ENCODE measurements around the gene C10orf67.

The C10orf67 gene

DNA sequence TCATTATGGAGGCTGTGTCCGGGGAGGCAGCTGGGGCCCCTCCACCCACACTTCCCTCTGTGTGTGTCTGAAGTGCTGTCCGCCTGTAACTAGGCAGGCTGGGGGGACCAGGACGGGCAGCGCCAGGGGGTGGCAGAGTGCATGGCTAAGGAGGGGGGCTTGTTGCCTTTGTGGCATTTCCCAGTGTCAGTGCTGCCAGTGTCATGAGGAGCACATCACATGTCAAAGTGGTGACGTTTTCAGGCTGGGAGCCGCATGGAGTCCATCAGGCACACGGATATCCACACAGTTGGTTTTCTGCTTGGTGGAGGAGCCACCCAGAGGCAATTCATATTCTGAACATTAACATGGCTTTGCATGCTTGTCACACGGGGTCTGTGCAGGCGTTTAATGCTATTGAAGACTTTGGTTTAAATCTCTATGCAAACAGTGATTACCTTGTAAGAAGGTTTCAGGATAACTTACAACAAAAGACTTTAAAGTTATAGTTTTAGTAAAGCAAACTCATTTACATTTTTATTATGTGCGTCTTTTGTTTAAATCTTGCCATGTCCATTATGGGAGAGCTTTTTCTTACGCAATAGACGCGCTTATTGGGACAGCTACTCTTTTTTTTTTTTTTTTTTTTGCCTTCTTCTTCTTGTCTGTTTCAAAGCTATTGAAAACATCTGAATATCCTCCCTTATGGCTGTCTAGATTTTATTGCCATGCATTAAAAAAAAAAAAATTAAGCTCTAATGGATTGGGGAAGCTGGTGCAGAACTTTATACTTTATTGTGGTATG, 52.9 kb downstream of the C10orf67 start:
- no peak overlapping the region for H3K4me3 ChIP-seq (ENCODE audit: low read depth, low read length)
- no peak for TF ChIP-seq CTCF (IDR thresholded peaks at IDR 0.05; ENCODE audit: control insufficient read depth, extremely low read depth, insufficient read depth)
- DNase-seq (ENCODE audit: low read depth) = no peak

- H3K4me3 ChIP-seq (ENCODE audit: low read depth, low read length) = no peak overlapping the region
- TF ChIP-seq CTCF (IDR thresholded peaks at IDR 0.05; ENCODE audit: control insufficient read depth, extremely low read depth, insufficient read depth) = no peak
- DNase-seq (ENCODE audit: low read depth) = no peak
Measured at GRCh38 chr10:23284674-23285335, 59.8 kb downstream of the C10orf67 start.

- no peak for DNase-seq (ENCODE audit: low read depth)
- no peak overlapping the region for H3K4me3 ChIP-seq (ENCODE audit: low read depth, low read length)
- TF ChIP-seq CTCF (IDR thresholded peaks at IDR 0.05; ENCODE audit: control insufficient read depth, extremely low read depth, insufficient read depth) = no peak
Measured at GRCh38 chr10:23284155-23284554, 60.4 kb downstream of the C10orf67 start.

GRCh38 chr10:23283680-23284079, 60.9 kb downstream of the C10orf67 start:
- no peak for DNase-seq (ENCODE audit: low read depth)
- no peak overlapping the region for H3K4me3 ChIP-seq (ENCODE audit: low read depth, low read length)
- TF ChIP-seq CTCF (IDR thresholded peaks at IDR 0.05; ENCODE audit: control insufficient read depth, extremely low read depth, insufficient read depth) = no peak

- no peak for DNase-seq (ENCODE audit: low read depth)
- TF ChIP-seq CTCF (IDR thresholded peaks at IDR 0.05; ENCODE audit: control insufficient read depth, extremely low read depth, insufficient read depth) = no peak
Measured at GRCh38 chr10:23281044-23281433, 63.6 kb downstream of the C10orf67 start.

GRCh38 chr10:23280419-23281043, 64.1 kb downstream of the C10orf67 start:
- no peak overlapping the region for H3K4me3 ChIP-seq (ENCODE audit: low read depth, low read length)
- TF ChIP-seq CTCF (IDR thresholded peaks at IDR 0.05; ENCODE audit: control insufficient read depth, extremely low read depth, insufficient read depth) = no peak
- no peak for DNase-seq (ENCODE audit: low read depth)

More at GRCh38 chr10:23281044-23281433, 63.6 kb downstream of the C10orf67 start:
- H3K4me3 ChIP-seq (ENCODE audit: low read depth, low read length) = no peak overlapping the region

Measured in LNCaP clone FGC (cell line).